Lower leg skin (tissue), 4 donors: Measurements from ENCODE around the gene SPDYE4. TPM values are rescaled to one million over a fixed set of nuclear protein-coding genes. Genes with fewer than 3 reads are reported as not detected.

ENCODE experiments used
- DNase-seq, 2 donors: peaks; one replicate each; pipeline ENCODE4 v3.0.0-alpha.2; 2019; ENCODE audit warnings: low spot score in 2 of 2
- H3K4me3 ChIP-seq: fragments of 200-600 bp; sonication (generic); 2 replicates; pipeline ENCODE4 v1.5.1; 2017; ENCODE audit warnings: mild to moderate bottlenecking, low read depth; ENCODE audit not compliant: poor library complexity, severe bottlenecking
- POLR2A ChIP-seq, 2 donors: fragments of 450-650 bp; IDR thresholded peaks; one replicate each; pipeline ENCODE4 v1.6.1; 2016 to 2017; ENCODE audit warnings: antibody characterized with exemption in 2 of 2, mild to moderate bottlenecking in 1 of 2, moderate library complexity in 1 of 2
- WGBS, 2 donors: methylation state at CpG; one replicate each; pipeline ENCODE4 v1.1.5; 2018; 5-methylcytosine and 5-hydroxymethylcytosine counted together
- intact Hi-C: fragments of 100-400 bp; cut with DNase I; formaldehyde crosslinking; loops from one replicate; pipeline ENCODE4 v1.15.0; 2023; ENCODE audit warnings: low total_unique reads
- total RNA-seq, 4 donors: library from RNA; depleted of rRNA; stranded (reverse); fragments of >200 nt; gene quantifications; one replicate each; pipeline ENCODE4 v1.1.0, GENCODE V29; 2016
- TF ChIP-seq, protein P1 (sequence below), 3 donors: fragments of 450-650 bp; IDR thresholded peaks; one replicate each; pipeline ENCODE4 v1.5.1; 2016; ENCODE audit warnings: antibody characterized with exemption in 3 of 3, mild to moderate bottlenecking in 3 of 3, moderate library complexity in 2 of 3

SPDYE4 gene
- total RNA-seq, 4 donors from 2014 or later, result not detected

DNA sequence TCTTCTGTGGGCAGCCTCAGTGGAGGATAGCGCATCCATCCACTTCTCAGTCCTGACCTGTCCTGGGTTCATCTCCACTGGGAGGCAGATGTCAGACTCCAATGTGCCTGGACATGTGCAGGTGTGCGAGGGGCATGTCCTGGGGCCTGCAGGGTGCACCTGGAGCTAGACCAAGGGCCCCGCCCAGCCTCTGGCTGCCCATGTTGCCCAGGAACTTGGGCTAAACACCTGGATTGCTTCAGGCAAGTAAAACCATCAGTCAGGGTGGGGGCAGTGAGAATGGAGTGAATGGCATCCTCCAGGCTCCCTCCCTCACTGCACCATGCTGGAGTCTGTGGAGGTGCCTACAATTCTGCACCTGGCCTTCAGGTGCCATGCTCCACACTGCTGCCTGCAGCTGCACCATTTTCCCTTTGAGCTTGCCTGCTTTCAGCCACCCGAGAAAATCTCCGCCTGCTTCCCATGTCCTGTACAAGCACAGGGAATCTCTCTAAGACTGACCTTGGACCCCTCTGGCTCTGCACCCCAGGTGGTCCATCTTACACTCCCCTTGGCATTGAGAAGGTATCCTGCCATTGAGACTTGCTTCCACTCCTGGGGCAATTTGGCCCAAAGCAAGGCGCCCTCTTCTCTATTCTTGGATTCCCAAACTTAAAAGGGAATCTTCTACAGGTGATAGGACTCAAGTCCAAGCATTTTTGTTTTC lies 42.9 kb upstream of the SPDYE4 start:
- TF ChIP-seq POLR2A (IDR thresholded peaks at IDR 0.05), result no peak
- TF ChIP-seq, protein P1, sequence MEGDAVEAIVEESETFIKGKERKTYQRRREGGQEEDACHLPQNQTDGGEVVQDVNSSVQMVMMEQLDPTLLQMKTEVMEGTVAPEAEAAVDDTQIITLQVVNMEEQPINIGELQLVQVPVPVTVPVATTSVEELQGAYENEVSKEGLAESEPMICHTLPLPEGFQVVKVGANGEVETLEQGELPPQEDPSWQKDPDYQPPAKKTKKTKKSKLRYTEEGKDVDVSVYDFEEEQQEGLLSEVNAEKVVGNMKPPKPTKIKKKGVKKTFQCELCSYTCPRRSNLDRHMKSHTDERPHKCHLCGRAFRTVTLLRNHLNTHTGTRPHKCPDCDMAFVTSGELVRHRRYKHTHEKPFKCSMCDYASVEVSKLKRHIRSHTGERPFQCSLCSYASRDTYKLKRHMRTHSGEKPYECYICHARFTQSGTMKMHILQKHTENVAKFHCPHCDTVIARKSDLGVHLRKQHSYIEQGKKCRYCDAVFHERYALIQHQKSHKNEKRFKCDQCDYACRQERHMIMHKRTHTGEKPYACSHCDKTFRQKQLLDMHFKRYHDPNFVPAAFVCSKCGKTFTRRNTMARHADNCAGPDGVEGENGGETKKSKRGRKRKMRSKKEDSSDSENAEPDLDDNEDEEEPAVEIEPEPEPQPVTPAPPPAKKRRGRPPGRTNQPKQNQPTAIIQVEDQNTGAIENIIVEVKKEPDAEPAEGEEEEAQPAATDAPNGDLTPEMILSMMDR (IDR thresholded peaks at IDR 0.05), result no peak
- 68 to 71% methylated on average over 6 of the region's 6 CpGs for WGBS, 2 donors
- DNase-seq, result peak in 1 of 2 donors; percentile 58
- H3K4me3 ChIP-seq, result no peak overlapping the region
- intact Hi-C loops, result no loop called here

DNA sequence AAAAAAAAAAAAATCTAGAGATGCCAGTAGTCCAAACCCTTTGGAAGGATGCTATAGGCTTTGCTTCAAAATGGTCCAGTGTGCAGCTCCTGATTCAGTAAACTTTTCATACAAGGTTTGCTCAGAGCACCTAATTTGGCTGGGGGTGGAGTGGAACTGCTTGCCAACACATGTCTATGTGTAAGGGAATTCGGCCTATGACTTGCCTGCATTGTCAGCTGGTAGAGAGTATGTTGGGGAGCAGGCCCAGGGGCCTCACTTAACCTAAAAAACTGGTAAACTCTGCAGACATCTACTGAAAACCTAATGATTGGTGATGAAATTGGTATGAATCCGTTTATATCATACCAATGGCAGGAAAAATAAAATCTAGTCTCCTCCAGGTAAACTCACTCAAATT lies 42.3 kb upstream of the SPDYE4 start:
- no peak overlapping the region for H3K4me3 ChIP-seq
- WGBS, 2 donors, result 48 to 49% methylated on average over 2 of the region's 2 CpGs
- DNase-seq, result no peak
- TF ChIP-seq, protein P1 (IDR thresholded peaks at IDR 0.05), result no peak
- no peak for TF ChIP-seq POLR2A (IDR thresholded peaks at IDR 0.05)
- intact Hi-C loops, result no loop called here

DNA sequence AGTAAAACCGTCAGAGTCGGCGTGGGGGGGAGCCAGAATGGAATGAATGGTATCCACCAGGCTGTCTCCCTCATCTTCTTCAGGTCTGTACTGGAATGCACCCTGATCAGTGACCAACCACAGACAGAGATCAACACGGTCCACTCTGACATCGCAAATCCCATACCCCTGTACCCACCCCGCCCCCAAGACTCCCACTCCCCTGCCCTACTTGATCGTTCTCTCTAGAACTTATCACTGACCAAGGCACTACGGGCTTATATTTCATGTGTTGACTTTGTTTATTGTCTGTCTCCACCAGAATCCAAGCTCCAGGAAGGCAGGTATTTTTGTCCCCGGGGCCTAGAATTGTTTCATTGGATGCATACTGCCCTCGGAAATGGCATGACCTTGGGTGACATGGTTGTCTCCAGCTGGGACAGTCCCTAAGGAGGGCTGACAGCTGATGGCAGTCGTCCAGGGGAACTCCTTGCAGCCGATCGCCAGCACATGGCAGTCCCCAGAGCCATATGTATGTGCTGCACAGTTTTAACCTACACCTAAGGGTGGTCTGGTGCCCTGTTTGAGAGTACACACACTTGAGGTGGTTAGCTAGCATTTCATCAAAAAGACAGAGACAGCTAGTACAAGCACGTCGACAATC lies 41.3 kb upstream of the SPDYE4 start:
- intact Hi-C loops, result no loop called here
- no peak overlapping the region for H3K4me3 ChIP-seq
- DNase-seq, result peak in 1 of 2 donors; percentile 63
- TF ChIP-seq, protein P1 (IDR thresholded peaks at IDR 0.05), result no peak
- TF ChIP-seq POLR2A (IDR thresholded peaks at IDR 0.05), result no peak
- WGBS, 2 donors, result 43 to 50% methylated on average over 15 of the region's 15 CpGs

DNA sequence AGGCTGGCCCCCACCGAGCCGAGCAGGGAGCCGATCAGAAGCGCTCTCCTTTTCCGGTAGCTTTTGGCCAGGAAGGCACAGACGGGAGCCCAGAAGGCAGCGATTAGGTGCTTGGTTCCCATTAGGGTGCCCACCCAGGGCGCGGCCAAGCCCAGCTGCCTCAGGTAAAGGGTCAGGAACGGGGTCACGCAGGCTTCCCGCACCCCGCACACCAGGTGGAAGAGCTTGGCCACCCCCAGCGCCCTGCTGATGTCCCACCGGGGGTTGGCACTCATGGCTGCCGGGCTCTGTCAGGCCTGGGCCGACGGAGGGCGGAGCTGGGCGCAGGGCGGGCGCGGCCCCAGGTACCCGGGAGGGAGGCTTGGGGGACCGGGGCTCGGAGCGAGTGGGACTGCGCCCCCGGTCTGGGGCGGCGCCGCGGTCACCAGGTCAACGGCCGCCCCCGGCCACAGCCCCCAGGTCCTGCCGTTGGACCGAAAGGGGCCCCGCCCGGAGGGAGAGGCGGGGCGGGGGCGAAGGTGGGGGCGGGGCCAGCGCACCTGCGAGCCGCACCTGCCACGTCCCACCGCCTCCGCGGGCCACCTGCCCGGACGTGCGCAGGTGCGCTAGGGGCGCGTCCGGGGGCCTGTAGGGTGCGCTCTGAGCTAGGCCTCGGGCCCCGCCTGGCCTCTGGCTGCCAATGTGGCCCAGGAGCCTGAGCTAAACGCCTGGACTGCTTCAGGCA lies 40.7 kb upstream of the SPDYE4 start, which contains the start of gene MFSD6L:
Gene MFSD6L, minus strand, starts transcription at position 520 of the 724 bp plus-strand sequence. Its CDS starts 245 bp downstream, at position 275.
- no peak within 1 kb of the TSS for H3K4me3 ChIP-seq
- no peak for TF ChIP-seq POLR2A (IDR thresholded peaks at IDR 0.05)
- TF ChIP-seq, protein P1 (IDR thresholded peaks at IDR 0.05), result no peak
- DNase-seq, result peak; percentile 5 to 84
- 24 to 31% methylated on average over 19 to 26 of the region's 62 CpGs for WGBS, 2 donors
- intact Hi-C loops, result no loop called here

DNA sequence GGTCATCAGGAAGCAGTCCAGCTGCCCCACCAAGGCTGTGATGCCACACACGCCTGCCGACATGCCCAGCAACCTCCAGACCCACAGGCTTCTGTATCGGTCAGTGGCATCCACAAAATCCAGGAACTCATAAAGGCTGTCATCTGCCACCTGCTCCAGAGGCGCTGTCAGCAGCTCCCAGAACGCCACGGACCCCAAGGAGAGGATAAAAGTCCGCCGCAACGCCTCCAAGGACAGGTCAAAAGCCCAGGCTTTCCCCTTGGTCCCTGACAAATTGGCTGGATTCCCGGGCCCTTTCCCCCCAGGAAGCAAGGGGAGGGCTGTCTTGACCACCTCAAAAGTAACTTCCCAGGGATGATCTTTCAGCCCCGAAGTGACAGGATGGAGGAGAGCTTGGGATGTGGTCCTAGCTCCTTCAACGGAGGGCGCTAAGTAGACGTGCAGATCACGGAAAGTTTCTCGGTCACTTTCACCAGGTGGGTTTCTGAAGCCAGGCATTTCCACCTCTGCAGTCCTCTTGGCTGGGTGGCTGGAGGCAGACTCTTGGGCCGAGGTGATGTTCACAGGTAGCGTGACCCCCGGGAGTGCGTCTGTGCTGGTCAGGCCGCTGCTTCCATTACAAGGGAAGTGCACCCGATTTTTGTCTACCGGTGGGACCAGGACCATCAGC lies 40.0 kb upstream of the SPDYE4 start:
- DNase-seq, result peak in 1 of 2 donors; percentile 60
- 73 to 78% methylated on average over 23 of the region's 23 CpGs for WGBS, 2 donors
- H3K4me3 ChIP-seq, result no peak overlapping the region
- intact Hi-C loops, result no loop called here
- no peak for TF ChIP-seq POLR2A (IDR thresholded peaks at IDR 0.05)
- TF ChIP-seq, protein P1 (IDR thresholded peaks at IDR 0.05), result no peak
